ENCODE results near the gene TSPAN9. TPM values are rescaled to one million over a fixed set of nuclear protein-coding genes. Genes with fewer than 3 reads are reported as not detected.
A peak's percentile ranks its signal among the peaks of the same experiment; 100 is the strongest.

Gene TSPAN9
- total RNA-seq, 1 experiment from 2014 or later, result 17.1 TPM

DNA sequence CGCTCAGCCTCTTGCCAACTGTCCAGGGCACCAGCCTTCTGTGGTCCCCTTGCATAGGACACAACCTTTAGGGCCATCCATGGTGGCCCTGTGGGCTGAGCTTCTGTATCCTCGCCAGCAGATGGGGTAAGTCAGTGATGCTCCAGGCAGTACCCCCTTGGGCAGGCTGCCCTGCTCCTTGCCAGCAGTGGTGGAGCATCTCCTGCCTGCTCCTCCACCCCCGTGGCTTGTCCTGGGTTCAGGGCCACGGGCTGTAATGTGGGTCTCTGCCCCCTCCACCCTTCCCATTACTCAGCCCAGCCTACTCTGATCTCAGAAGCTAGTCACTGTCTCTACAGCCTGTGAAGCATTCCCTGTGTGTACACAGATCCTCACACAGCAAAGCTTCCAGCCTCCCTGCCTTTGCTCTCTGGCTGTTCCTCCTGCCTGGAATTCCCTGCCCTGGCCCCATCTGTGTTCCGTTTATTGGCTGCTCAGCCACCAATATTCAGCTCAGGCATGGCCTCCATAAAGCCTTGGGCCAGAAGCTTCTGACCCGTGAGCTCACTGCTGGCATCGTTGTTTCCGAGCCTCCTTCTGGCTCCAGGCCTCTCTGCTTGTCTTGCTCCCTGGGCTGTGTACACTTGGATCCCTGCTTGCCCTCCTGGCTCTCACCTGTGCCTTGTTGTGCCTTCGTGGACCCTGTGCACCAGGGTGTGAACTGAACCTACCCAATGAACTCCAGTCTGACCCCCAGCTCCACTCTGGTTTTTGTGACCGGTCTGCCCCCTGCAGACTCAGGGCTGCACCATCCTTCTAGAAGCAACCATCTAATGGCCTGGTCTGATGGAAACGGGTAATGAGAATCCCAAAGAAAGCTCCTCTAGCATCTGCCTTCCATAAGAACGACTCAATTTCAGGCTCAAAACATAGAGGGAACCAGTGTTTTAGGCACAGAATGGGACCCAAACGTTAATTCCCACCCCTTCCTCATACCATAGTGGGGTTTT lies 236.8 kb downstream of the TSPAN9 start:
- peak; percentile 43 for DNase-seq (ENCODE audit: low read depth)

DNA sequence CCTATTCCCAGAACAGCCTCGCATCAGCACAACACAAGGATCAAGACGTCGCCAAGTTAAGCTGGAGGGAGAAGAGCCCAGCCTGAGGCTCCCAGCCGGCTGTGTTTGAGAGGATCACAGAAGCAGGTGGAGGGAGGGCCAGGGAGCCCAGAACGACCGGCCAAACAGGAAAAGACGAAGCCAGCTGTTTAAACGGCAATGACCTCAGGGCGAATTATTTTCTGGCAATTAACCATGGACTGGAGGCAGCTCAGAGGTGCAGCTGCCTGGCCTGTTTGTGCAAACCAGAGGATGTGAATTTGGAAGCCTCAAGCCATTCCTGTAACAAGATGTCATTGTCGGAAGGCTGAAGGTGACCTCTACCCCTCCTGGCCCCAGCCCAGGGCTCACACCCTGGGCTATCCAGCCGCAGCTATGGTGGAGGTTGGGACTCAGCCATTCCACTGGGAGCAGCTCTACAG lies 238.1 kb downstream of the TSPAN9 start:
- DNase-seq (ENCODE audit: low read depth), result peak; percentile 86

DNA sequence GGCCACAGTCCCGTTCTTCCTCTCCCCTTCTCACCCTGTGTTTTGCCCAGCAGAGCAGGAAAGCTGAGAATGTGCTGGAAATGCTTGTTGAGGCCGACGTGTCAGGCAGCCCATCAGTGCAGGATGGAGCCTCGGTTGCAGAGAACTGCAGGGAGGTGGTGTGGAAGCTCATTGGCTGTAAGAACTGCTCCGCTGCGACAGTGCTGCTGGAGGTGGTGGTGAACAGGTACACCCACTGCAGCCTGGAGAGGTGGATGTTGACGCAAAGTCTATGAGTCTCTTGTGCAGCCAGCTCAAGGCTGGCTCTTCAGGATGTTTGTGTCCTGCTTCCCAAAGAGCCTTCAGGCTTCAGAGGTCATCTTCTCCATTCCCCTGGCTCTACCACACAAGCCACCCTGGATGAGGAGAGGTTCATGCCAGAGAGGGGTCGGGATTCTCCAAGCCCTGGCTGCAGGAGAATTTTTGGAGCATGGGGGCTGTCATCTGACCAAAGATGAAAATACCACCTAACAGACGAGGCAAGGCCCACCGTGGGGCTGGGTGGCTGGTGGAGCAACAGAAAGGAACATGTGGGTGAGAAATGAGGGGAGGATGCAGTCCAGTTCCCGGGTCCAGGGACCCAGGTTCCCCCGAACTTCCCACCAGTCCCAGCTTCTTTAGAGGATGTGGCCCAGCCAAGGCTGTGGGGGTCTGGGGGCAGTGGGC lies 239.7 kb downstream of the TSPAN9 start:
- no peak for DNase-seq (ENCODE audit: low read depth)

DNA sequence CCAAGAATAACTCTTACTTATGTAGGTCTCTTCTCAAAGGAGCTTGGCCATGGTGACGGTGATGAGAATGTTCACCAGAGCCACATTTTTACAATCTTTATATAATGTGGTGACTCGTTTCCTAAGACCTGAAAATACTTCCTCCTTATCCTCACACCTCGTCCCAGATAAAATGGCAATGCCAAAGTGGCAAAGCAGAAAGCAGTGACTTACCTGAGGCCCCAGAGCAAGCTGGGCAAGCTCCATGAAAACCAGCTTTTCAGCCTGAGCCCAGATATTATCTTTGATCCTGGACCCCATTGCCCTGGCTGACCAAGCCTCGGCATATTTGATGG lies 240.3 kb downstream of the TSPAN9 start:
- no peak for DNase-seq (ENCODE audit: low read depth)

DNA sequence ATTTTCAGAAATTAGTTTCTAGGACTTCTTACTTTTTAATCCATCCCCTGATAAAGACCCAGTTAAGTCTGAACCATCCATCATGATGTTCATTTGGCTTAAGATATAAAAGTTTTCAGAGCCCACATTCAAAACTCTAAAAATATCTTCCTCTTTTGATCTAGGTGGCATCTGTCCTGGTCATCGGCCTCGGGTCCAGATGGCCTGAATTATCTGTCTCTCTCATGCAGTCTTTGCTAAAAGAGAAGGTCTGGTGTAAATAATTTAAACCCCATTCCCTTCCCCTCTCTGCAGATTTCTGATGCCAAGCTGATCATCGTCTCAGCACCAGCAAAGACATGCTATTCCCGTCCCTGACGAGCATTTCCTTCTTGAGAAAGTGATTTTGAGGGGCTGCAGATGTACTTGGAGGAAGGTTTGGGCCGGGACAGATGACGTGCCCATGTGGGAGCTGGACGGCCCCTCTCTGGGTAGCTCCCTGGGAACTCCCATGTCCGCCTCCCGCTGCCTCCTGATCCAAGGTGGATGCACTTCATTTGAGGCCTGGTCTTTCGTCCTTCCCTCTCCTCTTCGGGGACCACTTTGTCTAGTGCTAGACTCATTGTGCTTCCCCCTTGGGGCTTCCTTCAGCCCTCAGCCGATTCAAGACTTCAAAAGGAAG lies 240.8 kb downstream of the TSPAN9 start:
- DNase-seq (ENCODE audit: low read depth), result no peak

DNA sequence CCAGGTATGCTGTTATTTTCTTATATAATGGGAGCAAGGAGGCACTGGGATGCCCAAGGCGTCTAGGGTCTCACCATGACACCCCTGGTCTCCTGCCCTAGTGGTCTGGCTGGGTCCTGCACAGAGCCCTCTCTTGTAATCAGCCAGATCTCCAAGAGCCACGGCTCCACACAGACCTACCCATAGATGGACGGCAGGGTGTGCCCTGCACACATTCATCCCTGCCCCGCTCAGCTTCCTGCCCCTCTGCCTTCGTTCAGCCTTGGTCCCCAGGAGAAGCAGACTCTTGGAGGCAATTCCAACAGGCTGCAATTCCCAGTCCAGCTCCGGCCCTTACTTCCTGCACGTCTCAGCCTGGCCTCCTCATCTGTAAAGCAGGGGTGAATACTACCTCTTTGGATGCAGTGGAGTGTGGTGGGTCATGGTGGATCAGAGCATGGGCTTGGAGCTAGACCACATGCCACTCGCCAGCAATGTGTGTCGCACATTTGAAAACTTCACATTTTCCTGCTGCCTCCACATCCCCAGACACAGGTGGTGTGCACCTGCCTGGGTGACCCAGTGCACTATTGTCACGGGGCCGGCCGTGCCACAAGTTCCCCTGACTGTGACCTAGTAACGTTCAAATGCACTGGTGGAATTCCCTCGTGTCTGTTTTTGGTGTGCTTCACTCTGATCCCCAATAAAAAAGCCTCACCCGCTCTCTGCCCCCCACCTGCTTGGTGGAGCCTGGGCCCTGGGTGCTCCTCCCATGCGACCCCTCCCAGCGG lies 242.7 kb downstream of the TSPAN9 start:
- no peak for DNase-seq (ENCODE audit: low read depth)

DNA sequence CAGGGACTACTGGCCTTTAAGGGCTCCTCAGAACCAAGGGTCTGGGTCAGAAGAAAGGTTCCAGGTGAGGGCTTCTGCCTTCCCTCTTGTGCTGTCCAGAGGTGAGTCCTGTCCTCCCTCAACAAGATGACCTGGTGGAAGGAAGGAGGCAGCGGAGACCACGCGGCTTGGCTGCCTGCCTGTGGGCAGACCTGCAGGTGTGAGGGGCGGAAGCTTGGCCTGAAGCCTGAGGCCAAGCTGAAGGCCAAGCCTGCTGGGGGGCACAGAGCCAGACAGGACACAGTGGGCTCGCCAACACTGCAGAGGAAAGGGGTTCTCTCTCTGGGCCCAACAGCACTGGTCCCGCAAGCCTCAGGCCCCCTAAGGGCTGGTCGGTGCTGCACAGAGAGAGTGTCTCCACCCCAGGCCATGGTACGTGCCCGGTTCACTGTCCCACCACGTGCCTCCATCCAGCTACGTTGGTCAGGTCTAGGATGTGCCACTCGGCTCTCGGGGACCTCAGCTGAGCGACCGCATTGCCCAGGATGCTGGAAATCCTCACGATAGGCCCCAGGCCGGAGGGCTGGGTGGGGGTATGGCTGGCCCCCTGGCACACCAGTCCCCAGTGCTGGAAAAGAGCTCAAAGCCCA lies 243.8 kb downstream of the TSPAN9 start:
- no peak for DNase-seq (ENCODE audit: low read depth)

DNA sequence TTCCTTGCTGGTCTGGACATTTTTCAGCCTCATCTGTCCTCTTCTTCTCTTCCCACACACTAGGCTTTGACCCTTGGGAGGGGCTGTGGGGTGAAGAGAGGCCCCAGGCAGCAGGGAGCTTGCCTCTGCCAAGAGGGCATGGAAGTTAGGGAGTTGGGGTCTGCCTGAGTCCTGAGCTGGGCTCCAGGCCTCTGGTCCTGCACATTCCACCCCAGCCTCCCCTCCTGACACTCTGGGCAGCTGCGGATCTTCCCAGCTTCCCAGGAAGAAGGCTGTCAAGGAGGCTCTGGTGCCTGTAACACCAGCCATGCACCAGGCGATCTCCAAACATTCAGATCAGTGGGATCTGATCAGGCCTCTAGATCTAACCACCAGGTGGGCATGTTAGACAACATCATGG lies 244.7 kb downstream of the TSPAN9 start:
- no peak for DNase-seq (ENCODE audit: low read depth)

DNA sequence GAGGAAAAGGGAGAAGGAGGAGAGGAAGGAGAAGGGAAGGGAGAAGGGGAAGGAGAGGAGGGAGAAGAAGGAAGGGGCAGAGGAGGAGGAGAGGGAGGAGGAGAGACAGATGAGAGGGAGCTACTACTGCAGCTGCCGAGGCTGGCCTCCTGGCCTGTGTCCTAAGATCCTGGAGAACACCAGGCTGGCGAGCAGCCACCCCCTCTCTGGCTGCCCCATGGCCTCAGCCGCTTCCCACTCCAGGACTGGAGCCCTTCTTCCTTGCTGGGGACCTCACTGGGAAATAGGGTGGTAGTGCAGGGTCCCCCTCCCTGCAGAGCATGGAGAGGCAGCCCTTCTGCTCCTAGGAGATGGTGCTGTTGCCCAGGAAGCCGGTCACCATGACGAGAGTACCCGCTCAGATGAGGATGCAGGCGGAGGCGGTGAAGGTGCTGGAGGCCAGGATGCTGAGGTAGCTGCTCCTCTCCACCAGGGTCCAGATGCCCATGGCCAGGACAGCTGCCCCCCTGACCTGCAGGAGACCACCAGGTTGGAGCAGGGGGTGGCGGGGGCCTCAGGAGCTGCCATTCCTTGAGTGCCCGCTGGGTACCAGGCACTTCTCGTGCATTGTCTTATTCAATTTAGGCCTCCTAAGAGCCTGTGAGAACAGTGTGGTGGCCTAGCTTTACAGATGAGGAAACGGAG lies 246.0 kb downstream of the TSPAN9 start:
- no peak for DNase-seq (ENCODE audit: low read depth)

DNA sequence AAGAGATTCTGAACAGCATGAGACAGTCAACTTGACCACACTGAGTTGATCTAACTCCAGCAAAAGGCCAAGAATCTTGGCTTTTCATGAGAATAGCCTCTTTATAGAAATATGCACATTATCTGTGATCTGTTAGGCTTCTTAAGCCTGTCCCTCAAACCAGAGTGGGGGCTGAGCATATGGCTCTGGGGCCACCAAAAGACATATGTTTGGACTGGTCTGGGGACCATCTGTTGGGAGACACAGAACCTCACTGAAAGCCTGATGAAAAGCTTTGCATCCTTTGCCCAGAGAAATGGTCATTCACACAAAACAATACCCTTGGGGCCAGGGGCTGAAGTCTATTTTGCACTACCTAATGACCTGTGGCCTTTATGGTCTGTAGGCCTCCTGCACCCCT lies 248.6 kb downstream of the TSPAN9 start:
- no peak for DNase-seq (ENCODE audit: low read depth)

DNA sequence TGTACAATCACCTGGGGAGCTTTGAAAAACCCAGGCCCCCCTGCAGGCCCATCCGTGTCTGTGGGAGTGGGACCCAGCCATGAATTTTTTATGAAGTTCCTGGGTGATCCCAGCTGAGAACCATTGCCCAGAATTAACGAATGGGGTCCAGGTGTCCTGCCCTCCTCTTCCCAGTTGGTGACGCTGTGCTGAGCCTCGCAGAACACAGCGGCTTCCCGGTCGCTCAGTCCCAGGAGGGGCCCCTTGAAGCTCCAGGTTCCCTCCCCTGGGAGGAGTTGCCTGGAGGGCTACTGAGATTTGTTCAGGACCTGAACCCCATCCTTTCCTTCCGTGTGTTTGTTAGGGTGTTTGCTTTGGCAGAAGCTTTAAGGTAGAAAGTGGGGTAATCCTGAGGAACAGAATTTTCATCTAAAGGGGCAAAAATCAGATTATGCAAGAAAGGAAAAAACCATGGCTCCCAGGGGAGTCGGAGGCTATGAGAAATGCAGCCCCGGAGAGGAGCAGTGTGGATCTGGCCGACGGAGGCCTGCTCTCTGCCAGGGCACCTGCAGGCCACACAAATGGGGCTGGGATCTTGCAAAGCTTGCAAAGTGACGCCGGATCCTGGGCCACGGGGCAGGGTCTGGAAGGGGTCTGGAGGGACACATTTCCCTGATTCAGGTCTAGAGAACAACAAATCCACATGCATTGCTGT lies 249.1 kb downstream of the TSPAN9 start:
- no peak for DNase-seq (ENCODE audit: low read depth)

DNA sequence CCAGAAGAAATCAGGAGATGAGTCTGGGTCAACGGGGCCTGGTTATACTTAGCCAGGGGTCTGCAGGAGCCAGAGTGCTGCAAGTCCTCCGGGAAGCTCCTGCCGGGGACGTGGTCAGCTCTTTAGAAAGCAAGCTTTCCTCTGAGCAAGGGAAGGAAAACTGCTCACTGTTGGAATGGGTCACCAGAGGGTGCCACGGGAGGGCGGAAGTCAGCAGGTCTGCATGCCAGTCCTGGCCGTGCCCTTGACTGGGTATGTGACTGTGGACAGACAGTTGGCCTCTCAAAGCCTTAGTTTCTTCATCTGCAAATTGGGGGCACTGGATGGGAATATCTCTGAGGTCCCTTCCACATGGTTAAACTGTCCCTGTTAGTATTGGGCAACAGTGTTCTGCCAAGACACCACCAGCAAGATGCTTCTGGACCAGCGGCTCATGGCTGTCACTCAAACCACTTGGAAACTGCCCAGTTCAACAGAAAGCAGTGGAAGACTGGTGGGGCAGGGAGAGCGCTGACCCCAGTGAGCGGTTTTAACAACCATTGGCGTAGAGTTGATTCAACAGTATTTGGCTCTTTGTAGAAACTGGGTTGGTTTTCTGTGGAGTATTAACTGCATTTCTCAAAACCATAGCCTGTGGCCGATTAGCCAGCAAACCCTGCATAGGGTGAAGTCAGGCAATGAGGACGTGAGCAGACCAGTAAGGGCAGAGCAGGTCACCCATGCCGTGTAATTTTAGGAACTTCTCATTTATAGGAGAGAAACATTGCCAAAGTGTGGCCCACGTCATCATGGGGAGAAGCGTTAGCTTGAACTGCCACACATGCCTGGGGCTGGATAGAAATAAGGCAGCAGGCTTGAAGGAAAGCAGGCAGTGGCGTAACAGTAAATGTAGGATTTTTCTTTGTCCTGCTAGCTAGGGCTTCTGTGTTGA lies 249.9 kb downstream of the TSPAN9 start:
- DNase-seq (ENCODE audit: low read depth), result peak; percentile 11

DNA sequence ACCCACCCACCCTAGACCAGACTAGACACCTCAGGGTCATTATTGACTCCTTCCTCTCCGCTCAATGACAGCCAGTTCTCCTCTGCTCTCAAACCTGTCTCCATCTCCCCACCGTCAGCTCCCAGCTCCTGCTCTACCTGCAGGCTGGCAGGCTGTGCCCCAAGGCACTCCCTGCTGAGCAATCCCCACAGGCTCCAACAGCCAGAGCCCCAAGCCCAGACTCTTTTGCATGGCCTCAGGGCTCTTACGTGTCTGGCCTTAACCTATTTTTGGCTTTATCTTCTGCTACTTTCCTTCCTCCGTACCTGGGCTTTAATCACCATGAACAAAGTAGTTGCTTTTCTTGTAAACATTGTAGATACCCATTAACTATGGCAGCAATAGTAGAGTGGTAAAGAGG lies 250.9 kb downstream of the TSPAN9 start:
- no peak for DNase-seq (ENCODE audit: low read depth)

DNA sequence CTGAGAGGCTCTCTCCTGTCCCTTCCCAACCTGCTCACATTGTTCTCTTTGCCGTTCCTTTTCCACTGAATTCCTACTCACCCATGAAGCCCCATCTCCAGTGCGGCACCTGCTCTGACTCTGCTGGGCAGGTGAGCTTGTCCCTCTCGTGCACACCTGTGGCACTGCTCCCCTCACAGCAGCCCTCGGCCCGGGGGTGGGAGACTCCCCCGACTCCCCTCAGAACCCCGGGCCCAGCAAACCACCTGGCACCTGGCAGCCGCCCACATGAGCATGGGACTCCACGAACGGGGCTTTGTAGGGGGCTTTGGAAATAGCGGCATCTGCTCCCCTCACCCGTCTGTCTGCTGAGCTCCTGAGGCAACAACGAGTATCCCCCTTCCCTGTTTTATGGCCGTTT lies 251.4 kb downstream of the TSPAN9 start:
- no peak for DNase-seq (ENCODE audit: low read depth)

DNA sequence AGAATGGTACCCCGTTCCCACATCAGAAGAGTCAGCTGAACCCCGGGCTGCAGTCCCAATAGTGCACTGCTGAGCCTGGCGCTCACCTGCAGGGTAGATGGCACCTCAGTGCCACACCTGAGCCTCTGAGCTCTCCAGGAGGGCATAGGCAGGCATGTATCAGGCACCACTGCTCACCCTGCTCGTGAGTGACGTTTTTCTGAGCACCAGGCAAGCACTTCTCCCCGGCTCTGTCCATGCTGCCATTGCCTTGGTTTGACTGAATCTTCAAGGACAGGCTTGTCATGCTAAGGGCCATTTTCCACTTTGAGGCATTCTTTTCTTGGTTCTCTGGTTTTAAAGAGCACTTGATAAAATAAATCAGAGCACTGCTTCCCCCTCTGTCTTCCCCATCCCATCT lies 252.2 kb downstream of the TSPAN9 start:
- no peak for DNase-seq (ENCODE audit: low read depth)

DNA sequence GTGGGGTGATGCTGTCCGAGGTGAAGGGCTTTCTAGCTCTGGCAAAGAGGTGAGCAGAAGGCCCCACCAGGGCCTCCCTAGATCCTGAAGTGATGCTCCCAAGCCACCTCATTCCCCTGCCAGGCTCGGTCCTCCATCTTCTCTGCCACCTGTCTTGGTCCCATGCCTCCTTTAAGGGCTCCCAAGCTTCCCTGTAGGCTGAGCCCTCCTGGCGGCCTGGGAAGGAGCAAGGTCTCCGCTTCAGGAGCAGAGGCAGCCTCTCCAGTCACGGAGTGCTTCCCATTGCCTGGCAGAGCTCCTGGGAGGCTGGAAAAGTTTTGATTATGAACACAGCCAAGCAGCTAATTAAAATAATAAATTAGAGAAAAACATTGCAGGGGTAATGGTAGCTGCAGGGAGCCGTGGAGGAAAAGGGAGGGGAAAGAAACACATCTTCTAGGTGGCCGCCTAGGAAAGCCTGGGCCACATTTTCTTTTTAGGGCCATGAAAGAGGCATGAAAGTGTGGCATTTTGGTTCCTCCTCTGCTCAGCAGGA lies 253.9 kb downstream of the TSPAN9 start:
- no peak for DNase-seq (ENCODE audit: low read depth)

DNA sequence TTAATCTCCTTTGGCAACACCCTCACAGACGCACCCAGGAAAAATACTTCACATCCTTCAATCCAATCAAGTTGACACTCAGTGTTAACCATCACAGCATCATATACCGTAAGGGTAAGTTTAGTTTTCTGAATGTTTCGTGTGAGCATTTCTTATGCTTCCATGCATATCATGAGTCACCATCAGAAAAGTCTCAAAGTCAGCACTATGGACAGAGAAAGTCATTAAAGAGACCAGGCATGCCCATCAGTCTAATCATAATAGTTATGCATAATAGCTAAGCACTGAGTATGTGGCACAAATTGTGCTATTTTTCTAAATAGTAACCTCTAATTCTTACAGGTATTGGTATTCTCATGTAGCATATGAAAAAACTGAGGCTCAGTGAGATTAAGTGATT lies 255.0 kb downstream of the TSPAN9 start:
- peak; percentile 27 for DNase-seq (ENCODE audit: low read depth)

DNA sequence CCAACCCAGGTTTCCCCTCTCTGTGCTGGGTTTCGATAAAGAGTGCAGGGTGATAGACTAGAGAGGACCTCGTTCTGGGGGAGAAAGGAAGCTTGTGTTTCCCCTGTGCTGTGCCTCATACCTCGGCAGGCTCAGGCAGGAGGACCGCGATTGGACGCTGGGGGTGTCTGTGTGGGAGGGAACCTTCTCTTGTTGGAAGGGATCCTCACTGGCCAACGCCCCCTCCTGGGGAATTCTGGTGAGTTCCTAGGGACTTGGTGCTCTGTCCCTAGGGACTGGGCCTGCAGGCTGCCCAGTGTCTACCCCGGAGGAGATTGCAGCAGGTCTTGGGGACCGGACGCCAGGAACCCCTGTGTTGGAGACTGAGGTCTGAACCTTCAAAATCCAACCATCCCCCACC lies 256.4 kb downstream of the TSPAN9 start:
- DNase-seq (ENCODE audit: low read depth), result no peak

DNA sequence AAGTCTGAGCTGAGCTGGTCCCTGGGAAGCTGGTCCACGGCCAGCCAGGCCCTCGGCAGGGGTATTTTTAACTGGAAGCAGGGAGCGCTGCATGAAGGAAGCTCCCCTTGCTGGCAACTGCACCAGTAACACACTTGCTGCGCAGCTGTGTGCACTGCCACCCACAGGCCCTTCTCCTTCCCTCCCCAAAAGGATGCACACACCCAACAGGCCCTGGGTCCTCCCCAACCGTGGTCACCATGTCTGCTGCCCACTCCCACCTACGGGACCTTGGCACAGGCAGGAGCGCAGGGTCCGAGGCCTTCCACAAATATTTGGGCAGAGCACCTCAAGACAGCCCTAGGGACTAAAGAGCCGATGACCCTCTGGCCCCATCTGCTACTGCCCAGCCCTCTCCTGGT lies 256.8 kb downstream of the TSPAN9 start:
- DNase-seq (ENCODE audit: low read depth), result no peak
